Heart right ventricle (tissue), 16 donors: ENCODE results near the gene NPHP3. TPM values are rescaled to one million over a fixed set of nuclear protein-coding genes. Genes with fewer than 3 reads are reported as not detected.

Experiments
- ATAC-seq, 8 donors: fragments of 200-7000 bp; cut with Tn5 transposase; one replicate each; pipeline ENCODE4 v1.9.1; 2020; ENCODE audit warnings: mild to moderate bottlenecking in 8 of 8, moderate library complexity in 8 of 8, moderate number of reproducible peaks in 1 of 8
- DNase-seq, 2 donors: peaks; one replicate each; pipeline ENCODE4 v3.0.0-alpha.2; 2020
- H3K27ac ChIP-seq, 10 donors: fragments of 200-600 bp; sonication (generic) in 2 of 10; one replicate each; pipeline versions ENCODE4 v1.5.0 to v1.8.0; 2020 to 2022; ENCODE audit warnings: mild to moderate bottlenecking in 3 of 10
- H3K27me3 ChIP-seq, 7 donors: fragments of 200-600 bp; one replicate each; pipeline ENCODE4 v1.8.0; 2021 to 2022; ENCODE audit warnings: mild to moderate bottlenecking in 2 of 7
- H3K36me3 ChIP-seq, 9 donors: fragments of 200-600 bp; sonication (generic) in 1 of 9; one replicate each; pipeline versions ENCODE4 v1.5.0 to v1.8.0; 2020 to 2022; ENCODE audit warnings: mild to moderate bottlenecking in 2 of 9
- H3K4me1 ChIP-seq, 9 donors: fragments of 200-600 bp; sonication (generic) in 1 of 9; one replicate each; pipeline versions ENCODE4 v1.5.0 to v1.8.0; 2020 to 2022; ENCODE audit warnings: mild to moderate bottlenecking in 4 of 9
- H3K4me3 ChIP-seq, 10 donors: fragments of 200-600 bp; sonication (generic) in 2 of 10; one replicate each; pipeline versions ENCODE4 v1.5.0 to v1.8.0; 2020 to 2022; ENCODE audit warnings: mild to moderate bottlenecking in 7 of 10, moderate library complexity in 2 of 10
- H3K9me3 ChIP-seq, 11 donors: fragments of 200-600 bp in 10 of 11; sonication (generic) in 2 of 11; one replicate each; pipeline versions ENCODE4 v1.5.0 to v1.8.0; 2013 to 2022; ENCODE audit warnings: mild to moderate bottlenecking in 2 of 11, control low read depth in 1 of 11, moderate library complexity in 1 of 11
- CTCF ChIP-seq, 9 donors: fragments of 200-600 bp; sonication (generic) in 2 of 9; IDR thresholded peaks; one replicate each; pipeline versions ENCODE4 v1.5.0 to v1.8.0; 2021 to 2022; ENCODE audit warnings: antibody characterized with exemption in 9 of 9, mild to moderate bottlenecking in 5 of 9, moderate library complexity in 1 of 9
- WGBS, 2 donors: extraction: QIAGEN DNeasy Blood & Tissue Kit; methylation state at CpG; one replicate each; pipeline ENCODE4 v1.1.7; 2013; ENCODE audit warnings: inconsistent platforms in 1 of 2; 5-methylcytosine and 5-hydroxymethylcytosine counted together
- intact Hi-C, 10 donors: fragments of 100-400 bp; cut with DNase I; formaldehyde crosslinking; loops; one replicate each; pipeline versions ENCODE4 v1.11.1 to v1.14.2; 2022
- polyA plus RNA-seq, 2 donors: library from polyadenylated mRNA; stranded (reverse); fragments of 200-250 nt; gene quantifications; one replicate each; pipeline ENCODE4 v1.2.3, GENCODE V29; 2013
- total RNA-seq, 10 donors: library from RNA; stranded (reverse); fragmentation: NEBNext Ultra II Directional in 3 of 10; extraction: Animal tissue kit (Norgen Biotek cat#: 25700) in 3 of 10; gene quantifications; one replicate each; pipeline versions ENCODE4 v1.2.1 to v1.2.4, GENCODE V29; 2021 to 2023
- donor health status: Arrhythmogenic right ventricular cardiomyopathy.
- donor health status: ischemic (EF 13 %, LVEDD 7.1; RV severe dilation, severe dysfunction).
- donor health status: healthy with polysubstance abuse.
- donor health status: DM: no; HTN: yes; CAD: no.
- donor health status: DM: no; HTN: no; CAD: no.
- donor health status: ischemic (EF 25% LVEDD 6.9; RV normal size, moderate dysfunction).
- donor health status: ischemic (EF 25% LVEDD 5.7; RV mildly dilated, moderate dysfunction).
- donor health status: healthy.
- donor health status: DM: yes; HTN: yes; CAD: no.
- donor health status: Ischemic cardiomyopathy.
- donor health status: ischemic (EF 35%, LVEDD 5.7; RV mildly dilated, moderate dysfunction).
- donor health status: nonischemic (EF 11% LVEDD 7.7; RV severe dilation, severe dysfunction).
- donor health status: DM: yes; HTN: yes; CAD: no.
- donor health status: PGD.
- donor health status: ischemic (EF 29% LVEDD 5.4; RV normal size, mild dysfunction).
- donor health status: nonischemic (EF 23%, LVEDD 6.1; RV moderate dilation, normal function).

The NPHP3 gene
- total and polyA plus RNA-seq, 12 donors: 3.8 to 21.3 (median 10.2) TPM

DNA sequence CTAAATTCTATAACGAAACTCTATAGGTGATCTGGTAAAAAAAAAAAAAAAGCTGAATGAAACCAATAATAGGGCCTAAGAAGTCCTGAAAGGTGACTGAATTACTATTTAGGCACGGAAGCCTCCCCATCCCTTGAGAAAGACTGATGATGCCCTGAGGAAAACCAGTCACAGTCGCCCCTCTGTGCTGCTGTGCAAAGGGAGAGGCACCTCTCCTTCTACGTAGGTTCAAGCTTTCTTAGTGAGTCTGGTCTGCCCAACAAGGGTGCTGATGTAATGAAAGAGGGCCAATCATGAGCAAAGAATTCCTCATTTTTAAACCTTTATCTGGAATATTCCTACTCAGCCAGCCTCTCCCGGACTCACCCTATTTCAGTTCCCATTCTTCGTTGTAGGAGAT lies 11.9 kb downstream of the NPHP3 start:
- intact Hi-C loops: loop anchor here in 2 of 10 donors (5.0 to 10.0 kb wide), 2 partner anchors 33 to 46 kb away; partner anchors contain the start of gene UBA5 (in 1 of the 2)
- Histone ChIP-seq H3K4me3 (no peak overlapping the region), H3K9me3 (no peaks in the 10 kb centered on the region), H3K4me1 (peaks cover 0 to 12% (median 7%) of the 10 kb centered on the region in 9 donors), H3K27ac (no peak overlapping the region), H3K27me3 (no peaks in the 10 kb centered on the region), H3K36me3 (peaks cover 0 to 100% (median 44%) of the 10 kb centered on the region in 9 donors)
- DNase-seq (no peak), ATAC-seq (no peak)
- 85 to 92% methylated on average over 6 of the region's 6 CpGs for WGBS, 2 donors
- no peak for TF ChIP-seq CTCF (IDR thresholded peaks at IDR 0.05)

- DNase-seq (no peak), ATAC-seq (no peak)
- TF ChIP-seq CTCF (IDR thresholded peaks at IDR 0.05): no peak
- Histone ChIP-seq H3K9me3 (no peaks in the 10 kb centered on the region), H3K36me3 (peaks cover 0 to 100% (median 50%) of the 10 kb centered on the region in 9 donors), H3K4me1 (peaks cover 0 to 12% (median 3%) of the 10 kb centered on the region in 9 donors), H3K27ac (no peak overlapping the region), H3K4me3 (no peak overlapping the region), H3K27me3 (no peaks in the 10 kb centered on the region)
- 73 to 79% methylated on average over 5 of the region's 5 CpGs for WGBS, 2 donors
- intact Hi-C loops: loop anchor here in 2 of 10 donors (5.0 to 10.0 kb wide), 2 partner anchors 32 to 45 kb away; partner anchors contain the start of gene UBA5 (in 1 of the 2)
Observed at GRCh38 chr3:132709761-132710160, 12.4 kb downstream of the NPHP3 start.

DNA sequence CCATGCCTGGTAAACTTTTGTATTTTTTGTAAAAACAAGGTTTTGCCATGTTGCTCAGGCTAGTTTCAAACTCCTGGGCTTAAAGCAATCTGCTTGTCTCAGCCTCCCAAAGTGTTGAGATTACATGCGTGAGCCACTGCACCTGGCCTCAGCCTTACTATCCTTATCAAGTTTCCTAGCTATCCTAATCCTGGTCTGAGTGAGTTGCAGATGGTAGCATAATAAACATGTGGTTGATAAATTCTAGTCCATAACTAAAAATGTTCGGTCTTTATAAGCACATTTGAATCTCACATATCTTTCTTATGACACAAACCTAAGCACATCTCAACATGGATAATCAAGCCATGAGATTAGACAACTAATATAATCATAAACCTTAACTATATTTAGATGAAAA lies 18.5 kb downstream of the NPHP3 start:
- TF ChIP-seq CTCF (IDR thresholded peaks at IDR 0.05): no peak
- intact Hi-C loops: no loop called here
- WGBS, 2 donors: 53 to 76% methylated on average over 2 of the region's 2 CpGs
- Histone ChIP-seq H3K9me3 (no peaks in the 10 kb centered on the region), H3K36me3 (peaks cover 0 to 100% (median 56%) of the 10 kb centered on the region in 9 donors), H3K27ac (no peak overlapping the region), H3K4me3 (no peak overlapping the region), H3K27me3 (no peaks in the 10 kb centered on the region), H3K4me1 (no peaks in the 10 kb centered on the region)
- no peak for DNase-seq
- no peak for ATAC-seq

DNA sequence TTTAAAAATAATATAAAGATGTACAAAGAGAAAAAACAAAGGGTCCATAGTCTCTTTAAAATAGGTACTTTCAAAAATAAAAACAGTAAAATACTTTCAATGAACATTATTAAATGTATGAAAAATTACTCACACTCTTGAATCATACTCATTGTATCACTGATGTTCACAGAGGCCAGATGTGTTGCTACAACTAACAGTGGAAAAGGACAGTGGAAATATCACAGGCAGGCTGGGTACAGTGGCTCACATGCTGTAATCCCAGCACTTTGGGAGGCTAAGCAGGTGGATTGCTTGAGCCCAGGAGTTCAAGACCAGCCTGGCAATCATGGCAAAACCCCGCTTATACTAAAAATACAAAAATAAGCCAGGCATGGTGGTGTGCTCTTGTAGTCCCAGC lies 26.8 kb downstream of the NPHP3 start:
- no peak overlapping the region for H3K4me3 ChIP-seq
- H3K36me3 ChIP-seq: peaks cover 0 to 100% (median 64%) of the 10 kb centered on the region in 9 donors
- no peaks in the 10 kb centered on the region for H3K4me1 ChIP-seq
- no peaks in the 10 kb centered on the region for H3K27me3 ChIP-seq
- H3K9me3 ChIP-seq: no peaks in the 10 kb centered on the region
- no peak for ATAC-seq
- intact Hi-C loops: no loop called here
- 96 to 97% methylated on average over 1 of the region's 1 CpG for WGBS, 2 donors
- no peak for TF ChIP-seq CTCF (IDR thresholded peaks at IDR 0.05)
- DNase-seq: no peak
- no peak overlapping the region for H3K27ac ChIP-seq
